Neuronal stem cell (in vitro differentiated cells): ENCODE data around the gene ITGAX.

Experiments used
- DNase-seq: peaks from one replicate; pipeline ENCODE4 v3.0.0-alpha.2; 2013; ENCODE audit warnings: low spot score
- H2AFZ ChIP-seq: one replicate; pipeline ENCODE4 v1.6.1; 2013; ENCODE audit warnings: mild to moderate bottlenecking, low read length, inconsistent platforms
- H2AK5ac ChIP-seq: 2 replicates; pipeline ENCODE4 v1.6.1; 2013; ENCODE audit warnings: low read depth, mild to moderate bottlenecking, inconsistent platforms, low read length, moderate library complexity, mixed read lengths
- H2BK120ac ChIP-seq: 2 replicates; pipeline ENCODE4 v1.6.1; 2013; ENCODE audit warnings: low read depth, mild to moderate bottlenecking, inconsistent platforms, low read length, moderate library complexity, mixed read lengths
- H2BK12ac ChIP-seq: one replicate; pipeline ENCODE4 v1.6.1; 2013; ENCODE audit warnings: low read length, inconsistent platforms
- H2BK15ac ChIP-seq: 2 replicates; pipeline ENCODE4 v1.6.1; 2013; ENCODE audit warnings: mild to moderate bottlenecking, low read length, inconsistent platforms, mixed read lengths
- H2BK5ac ChIP-seq: one replicate; pipeline ENCODE4 v1.6.1; 2013; ENCODE audit warnings: inconsistent platforms, mild to moderate bottlenecking, low read length, moderate library complexity
- H3K14ac ChIP-seq: one replicate; pipeline ENCODE4 v1.6.1; 2013; ENCODE audit warnings: low read length, inconsistent platforms
- H3K18ac ChIP-seq: 2 replicates; pipeline ENCODE4 v1.6.1; 2013; ENCODE audit warnings: low read length, inconsistent platforms
- H3K23ac ChIP-seq: 2 replicates; pipeline ENCODE4 v1.6.1; 2013; ENCODE audit warnings: low read depth, mild to moderate bottlenecking, mixed read lengths, low read length, inconsistent platforms; ENCODE audit not compliant: poor library complexity
- H3K27ac ChIP-seq: replicated peaks from 3 replicates; pipeline ENCODE4 v1.5.1; 2013; ENCODE audit warnings: low read length, inconsistent platforms
- H3K27me3 ChIP-seq, 3 experiments: 2 replicates each; pipeline ENCODE4 v1.6.1; 2013; ENCODE audit warnings: low read length in 3 of 3, mild to moderate bottlenecking in 2 of 3, inconsistent platforms in 1 of 3, low read depth in 1 of 3, mixed read lengths in 1 of 3, moderate library complexity in 1 of 3; ENCODE audit not compliant: control insufficient read depth in 3 of 3, insufficient read depth in 3 of 3
- H3K36me3 ChIP-seq, 2 donors: replicated peaks in 1 of 2; 2 replicates each; pipeline ENCODE4 v1.6.1; 2013; ENCODE audit warnings: low read length in 2 of 2; ENCODE audit not compliant: control insufficient read depth in 2 of 2, insufficient read depth in 2 of 2
- H3K4ac ChIP-seq: 2 replicates; pipeline ENCODE4 v1.6.1; 2013; ENCODE audit warnings: inconsistent platforms, mild to moderate bottlenecking, low read length, moderate library complexity
- H3K4me1 ChIP-seq, 2 donors: 1 replicate in 1 of 2; 2 replicates in 1 of 2; pipeline ENCODE4 v1.6.1; 2013; ENCODE audit warnings: low read length in 2 of 2, low read depth in 1 of 2; ENCODE audit not compliant: control insufficient read depth in 2 of 2, insufficient read depth in 1 of 2
- H3K4me2 ChIP-seq: one replicate; pipeline ENCODE4 v1.6.1; 2013; ENCODE audit warnings: mild to moderate bottlenecking, low read length, inconsistent platforms; ENCODE audit not compliant: insufficient read depth, poor library complexity, severe bottlenecking
- H3K4me3 ChIP-seq, 2 donors: 2 replicates each; pipeline ENCODE4 v1.5.1; 2013; ENCODE audit warnings: low read length in 2 of 2, mild to moderate bottlenecking in 2 of 2, inconsistent platforms in 1 of 2, moderate library complexity in 1 of 2
- H3K79me1 ChIP-seq: one replicate; pipeline ENCODE4 v1.6.1; 2013; ENCODE audit warnings: low read depth, mild to moderate bottlenecking, inconsistent platforms, low read length, moderate library complexity
- H3K9ac ChIP-seq: one replicate; pipeline ENCODE4 v1.6.1; 2013; ENCODE audit warnings: mild to moderate bottlenecking, low read depth, low read length, inconsistent platforms; ENCODE audit not compliant: poor library complexity
- H3K9me3 ChIP-seq, 2 donors: replicated peaks in 1 of 2; 2 replicates each; pipeline versions ENCODE3 to v1.6.1; 2013; ENCODE audit warnings: low read length in 2 of 2, mild to moderate bottlenecking in 2 of 2, inconsistent platforms in 1 of 2, low read depth in 1 of 2, mixed read lengths in 1 of 2, moderate library complexity in 1 of 2; ENCODE audit not compliant: control insufficient read depth in 2 of 2, insufficient read depth in 1 of 2
- H4K8ac ChIP-seq: one replicate; pipeline ENCODE4 v1.6.1; 2013; ENCODE audit warnings: low read depth, mild to moderate bottlenecking, inconsistent platforms, low read length, moderate library complexity
- H4K91ac ChIP-seq: one replicate; pipeline ENCODE4 v1.6.1; 2013; ENCODE audit warnings: low read length, low read depth, mild to moderate bottlenecking, inconsistent platforms; ENCODE audit not compliant: poor library complexity
- WGBS, 2 donors: extraction: QIAGEN DNeasy Blood & Tissue Kit; methylation state at CpG; one replicate each; pipeline ENCODE4 v1.1.7; 2013; ENCODE audit warnings: missing lambda C conversion rate in 2 of 2, mixed read lengths in 1 of 2; ENCODE audit not compliant: insufficient read length in 2 of 2, insufficient replicate concordance in 1 of 2; ENCODE audit errors: extremely low coverage in 2 of 2; 5-methylcytosine and 5-hydroxymethylcytosine counted together

Gene ITGAX

GRCh38 chr16:31332544-31332943 is 22.4 kb upstream of the ITGAX start:
- Histone ChIP-seq H2AK5ac (no peak overlapping the region), H2BK15ac (no peak overlapping the region), H4K91ac (no peak overlapping the region), H2AFZ (no peak overlapping the region), H3K27ac (no peak overlapping the region), H3K9ac (no peak overlapping the region), H3K4me1 (peaks cover 0 to 6% of the 10 kb centered on the region in 2 donors), H2BK12ac (no peak overlapping the region), H4K8ac (no peak overlapping the region), H3K18ac (no peak overlapping the region), H2BK120ac (no peak overlapping the region), H3K36me3 (no peaks in the 10 kb centered on the region), H3K14ac (no peak overlapping the region), H3K79me1 (no peaks in the 10 kb centered on the region), H3K9me3 (peaks cover 6 to 11% of the 10 kb centered on the region in 2 donors), H3K4me2 (no peak overlapping the region), H3K4ac (no peak overlapping the region), H2BK5ac (no peak overlapping the region), H3K27me3 (peaks cover 4 to 59% (median 37%) of the 10 kb centered on the region in 3 experiments), H3K4me3 (no peak overlapping the region), H3K23ac (no peak overlapping the region)
- no CpG with 5 or more reads among the region's 4 CpGs for WGBS, 2 donors
- DNase-seq = no peak

GRCh38 chr16:31333686-31334649 is 21.0 kb upstream of the ITGAX start:
- H3K27me3 ChIP-seq = peaks cover 4 to 46% (median 29%) of the 10 kb centered on the region in 3 experiments
- no peak overlapping the region for H2BK12ac ChIP-seq
- no peaks in the 10 kb centered on the region for H3K36me3 ChIP-seq
- no peak overlapping the region for H4K91ac ChIP-seq
- H2BK120ac ChIP-seq = no peak overlapping the region
- peak overlapping the region; percentile 29 for H3K18ac ChIP-seq
- no peak overlapping the region for H2BK15ac ChIP-seq
- no peak overlapping the region for H3K14ac ChIP-seq
- no peak overlapping the region for H2BK5ac ChIP-seq
- peaks cover 0 to 3% of the 10 kb centered on the region in 2 donors for H3K4me1 ChIP-seq
- no peak overlapping the region for H4K8ac ChIP-seq
- no peak overlapping the region for H3K9ac ChIP-seq
- H3K27ac ChIP-seq = no peak overlapping the region
- H3K4me3 ChIP-seq = no peak overlapping the region
- H2AK5ac ChIP-seq = no peak overlapping the region
- no peak for DNase-seq
- H3K23ac ChIP-seq = peak overlapping the region; percentile 69
- no peaks in the 10 kb centered on the region for H3K79me1 ChIP-seq
- WGBS, 2 donors = no CpG with 5 or more reads among the region's 5 CpGs
- H3K9me3 ChIP-seq = peaks cover 6 to 8% of the 10 kb centered on the region in 2 donors
- no peak overlapping the region for H2AFZ ChIP-seq
- no peak overlapping the region for H3K4me2 ChIP-seq
- H3K4ac ChIP-seq = no peak overlapping the region

- H3K4me1 ChIP-seq = peaks cover 0 to 3% of the 10 kb centered on the region in 2 donors
- no peak overlapping the region for H3K4ac ChIP-seq
- H2BK120ac ChIP-seq = no peak overlapping the region
- H2AK5ac ChIP-seq = no peak overlapping the region
- H3K9ac ChIP-seq = no peak overlapping the region
- no peak overlapping the region for H3K23ac ChIP-seq
- no peak overlapping the region for H2BK15ac ChIP-seq
- H3K36me3 ChIP-seq = no peaks in the 10 kb centered on the region
- H2BK5ac ChIP-seq = no peak overlapping the region
- WGBS, 2 donors = no CpG with 5 or more reads among the region's 1 CpG
- no peak overlapping the region for H3K18ac ChIP-seq
- DNase-seq = no peak
- H2BK12ac ChIP-seq = no peak overlapping the region
- no peaks in the 10 kb centered on the region for H3K79me1 ChIP-seq
- H3K27ac ChIP-seq = no peak overlapping the region
- H3K9me3 ChIP-seq = peaks cover 6 to 8% of the 10 kb centered on the region in 2 donors
- H4K91ac ChIP-seq = no peak overlapping the region
- no peak overlapping the region for H2AFZ ChIP-seq
- H3K27me3 ChIP-seq = peaks cover 4 to 37% (median 21%) of the 10 kb centered on the region in 3 experiments
- H3K4me2 ChIP-seq = no peak overlapping the region
- H3K4me3 ChIP-seq = no peak overlapping the region
- no peak overlapping the region for H4K8ac ChIP-seq
- H3K14ac ChIP-seq = no peak overlapping the region
Measured at GRCh38 chr16:31334934-31335333, 20.0 kb upstream of the ITGAX start.

- Histone ChIP-seq H3K14ac (no peak overlapping the region), H3K36me3 (no peaks in the 10 kb centered on the region), H2BK12ac (no peak overlapping the region), H3K27ac (no peak overlapping the region), H2BK120ac (no peak overlapping the region), H2BK5ac (no peak overlapping the region), H3K23ac (no peak overlapping the region), H3K79me1 (no peaks in the 10 kb centered on the region), H2AFZ (no peak overlapping the region), H2BK15ac (no peak overlapping the region), H2AK5ac (no peak overlapping the region), H3K4ac (no peak overlapping the region), H4K91ac (no peak overlapping the region), H3K18ac (no peak overlapping the region), H4K8ac (no peak overlapping the region), H3K4me3 (no peak overlapping the region), H3K9ac (no peak overlapping the region), H3K9me3 (peaks cover 5 to 6% of the 10 kb centered on the region in 2 donors), H3K27me3 (peaks cover 0 to 32% (median 16%) of the 10 kb centered on the region in 3 experiments), H3K4me1 (peaks cover 0 to 3% of the 10 kb centered on the region in 2 donors), H3K4me2 (no peak overlapping the region)
- no CpG with 5 or more reads among the region's 9 CpGs for WGBS, 2 donors
- DNase-seq = no peak
Measured at GRCh38 chr16:31335431-31335830, 19.5 kb upstream of the ITGAX start.
